Liver (tissue), 9 donors: Measurements from ENCODE around the gene GABBR2. TPM values are rescaled to one million over a fixed set of nuclear protein-coding genes. Genes with fewer than 3 reads are reported as not detected.

Experiments
- DNase-seq: peaks from one replicate; pipeline ENCODE4 v3.0.0-alpha.2; 2017; ENCODE audit warnings: low spot score
- H3K27ac ChIP-seq, 2 donors: one replicate each; pipeline ENCODE4 v1.7.0; 2013; ENCODE audit warnings: inconsistent platforms in 2 of 2, low read length in 2 of 2, control low read depth in 1 of 2, low read depth in 1 of 2, mild to moderate bottlenecking in 1 of 2
- H3K27me3 ChIP-seq, 4 donors: one replicate each; pipeline versions ENCODE4 v1.6.1 to v1.7.0; 2013; ENCODE audit warnings: low read length in 3 of 4, inconsistent platforms in 1 of 4, mild to moderate bottlenecking in 1 of 4, moderate library complexity in 1 of 4; ENCODE audit not compliant: control insufficient read depth in 4 of 4, insufficient read depth in 4 of 4
- H3K36me3 ChIP-seq, 4 donors: one replicate each; pipeline versions ENCODE4 v1.6.1 to v1.7.0; 2013; ENCODE audit warnings: low read length in 3 of 4, mild to moderate bottlenecking in 3 of 4, low read depth in 1 of 4, moderate library complexity in 1 of 4; ENCODE audit not compliant: control insufficient read depth in 4 of 4, insufficient read depth in 3 of 4
- H3K4me1 ChIP-seq, 4 donors: one replicate each; pipeline versions ENCODE4 v1.6.1 to v1.7.0; 2013; ENCODE audit warnings: low read length in 3 of 4, mild to moderate bottlenecking in 3 of 4, moderate library complexity in 1 of 4; ENCODE audit not compliant: control insufficient read depth in 4 of 4, insufficient read depth in 4 of 4
- H3K4me3 ChIP-seq, 3 donors: one replicate each; pipeline versions ENCODE4 v1.6.1 to v1.7.0; 2013; ENCODE audit warnings: low read length in 3 of 3, control low read depth in 1 of 3, low read depth in 1 of 3, mild to moderate bottlenecking in 1 of 3
- H3K9ac ChIP-seq, 2 donors: one replicate each; pipeline ENCODE4 v1.7.0; 2013; ENCODE audit warnings: low read length in 2 of 2, mild to moderate bottlenecking in 2 of 2, moderate library complexity in 2 of 2, control low read depth in 1 of 2, low read depth in 1 of 2
- H3K9me3 ChIP-seq, 4 donors: one replicate each; pipeline versions ENCODE4 v1.6.1 to v1.7.0; 2013; ENCODE audit warnings: low read length in 3 of 4; ENCODE audit not compliant: control insufficient read depth in 4 of 4
- EGR1 ChIP-seq, 2 donors: IDR thresholded peaks; 2 replicates each; pipeline ENCODE4 v1.6.1; 2016 to 2018; ENCODE audit warnings: antibody characterized with exemption in 2 of 2, low read depth in 2 of 2
- FOXA2 ChIP-seq: IDR thresholded peaks from 2 replicates; pipeline ENCODE4 v1.6.1; 2016; ENCODE audit warnings: antibody characterized with exemption
- GABPA ChIP-seq, 2 donors: IDR thresholded peaks in 1 of 2; conservative IDR thresholded peaks in 1 of 2; 2 replicates each; pipeline ENCODE4 v1.6.1; 2016; ENCODE audit warnings: antibody characterized with exemption in 2 of 2, mild to moderate bottlenecking in 1 of 2, moderate library complexity in 1 of 2
- HNF4A ChIP-seq, 2 donors: conservative IDR thresholded peaks; 2 replicates each; pipeline ENCODE4 v1.6.1; 2016; ENCODE audit warnings: antibody characterized with exemption in 2 of 2, mild to moderate bottlenecking in 2 of 2
- JUND ChIP-seq, 2 donors: IDR thresholded peaks; 2 replicates each; pipeline ENCODE4 v1.6.1; 2016; ENCODE audit warnings: antibody characterized with exemption in 2 of 2
- NR2F2 ChIP-seq: IDR thresholded peaks from 2 replicates; pipeline ENCODE4 v1.6.1; 2016; ENCODE audit warnings: antibody characterized with exemption
- RAD21 ChIP-seq, 2 donors: IDR thresholded peaks; 2 replicates each; pipeline ENCODE4 v1.6.1; 2016; ENCODE audit warnings: antibody characterized with exemption in 2 of 2, mild to moderate bottlenecking in 2 of 2
- RXRA ChIP-seq, 2 donors: IDR thresholded peaks; 2 replicates each; pipeline ENCODE4 v1.6.1; 2017 to 2018; ENCODE audit warnings: antibody characterized with exemption in 2 of 2, mild to moderate bottlenecking in 1 of 2
- SP1 ChIP-seq: IDR thresholded peaks from 2 replicates; pipeline ENCODE4 v1.6.1; 2018; ENCODE audit warnings: antibody characterized with exemption, mild to moderate bottlenecking
- TAF1 ChIP-seq: conservative IDR thresholded peaks from 2 replicates; pipeline ENCODE4 v1.6.1; 2016; ENCODE audit warnings: antibody characterized with exemption, mild to moderate bottlenecking
- WGBS: extraction: QIAGEN DNeasy Blood & Tissue Kit; methylation state at CpG from one replicate; pipeline ENCODE4 v1.1.7; 2013; 5-methylcytosine and 5-hydroxymethylcytosine counted together
- polyA plus RNA-seq, 2 donors: library from polyadenylated mRNA; stranded (reverse) in 1 of 2; unstranded in 1 of 2; fragments of 200-250 nt in 1 of 2; fragments of >200 nt in 1 of 2; fragmentation: Nextera tagmentation in 1 of 2; extraction: Ambion mirVana in 1 of 2; gene quantifications; one replicate each; pipeline versions ENCODE4 v1.2.1 to v1.2.3, GENCODE V29; 2013 to 2015
- total RNA-seq, 2 donors: library from RNA; depleted of rRNA; stranded (reverse); fragments of >200 nt; gene quantifications; one replicate each; pipeline ENCODE4 v1.2.3, GENCODE V29; 2014
- TF ChIP-seq, protein P1 (sequence below): fragments of 150-350 bp; IDR thresholded peaks from 2 replicates; pipeline ENCODE4 v1.5.1; 2017; ENCODE audit warnings: improper control_type of control experiment, low read depth, low read length; ENCODE audit not compliant: missing input control
- TF ChIP-seq, protein P2 (sequence below): IDR thresholded peaks from 2 replicates; pipeline ENCODE4 v1.6.1; 2016; ENCODE audit warnings: antibody characterized with exemption, mild to moderate bottlenecking
- TF ChIP-seq, protein P3 (sequence below): IDR thresholded peaks from 2 replicates; pipeline ENCODE4 v1.6.1; 2016; ENCODE audit warnings: antibody characterized with exemption
- TF ChIP-seq, protein P4 (sequence below): IDR thresholded peaks from 2 replicates; pipeline ENCODE4 v1.6.1; 2016; ENCODE audit warnings: antibody characterized with exemption
- donor health status: healthy.
- donor health status: healthy.
- donor health status: healthy.
- donor health status: healthy.
- donor health status: healthy.

The GABBR2 gene
- total and polyA plus RNA-seq, 4 donors, result 0.03 to 0.23 (median 0.08) TPM; not detected in 1

DNA sequence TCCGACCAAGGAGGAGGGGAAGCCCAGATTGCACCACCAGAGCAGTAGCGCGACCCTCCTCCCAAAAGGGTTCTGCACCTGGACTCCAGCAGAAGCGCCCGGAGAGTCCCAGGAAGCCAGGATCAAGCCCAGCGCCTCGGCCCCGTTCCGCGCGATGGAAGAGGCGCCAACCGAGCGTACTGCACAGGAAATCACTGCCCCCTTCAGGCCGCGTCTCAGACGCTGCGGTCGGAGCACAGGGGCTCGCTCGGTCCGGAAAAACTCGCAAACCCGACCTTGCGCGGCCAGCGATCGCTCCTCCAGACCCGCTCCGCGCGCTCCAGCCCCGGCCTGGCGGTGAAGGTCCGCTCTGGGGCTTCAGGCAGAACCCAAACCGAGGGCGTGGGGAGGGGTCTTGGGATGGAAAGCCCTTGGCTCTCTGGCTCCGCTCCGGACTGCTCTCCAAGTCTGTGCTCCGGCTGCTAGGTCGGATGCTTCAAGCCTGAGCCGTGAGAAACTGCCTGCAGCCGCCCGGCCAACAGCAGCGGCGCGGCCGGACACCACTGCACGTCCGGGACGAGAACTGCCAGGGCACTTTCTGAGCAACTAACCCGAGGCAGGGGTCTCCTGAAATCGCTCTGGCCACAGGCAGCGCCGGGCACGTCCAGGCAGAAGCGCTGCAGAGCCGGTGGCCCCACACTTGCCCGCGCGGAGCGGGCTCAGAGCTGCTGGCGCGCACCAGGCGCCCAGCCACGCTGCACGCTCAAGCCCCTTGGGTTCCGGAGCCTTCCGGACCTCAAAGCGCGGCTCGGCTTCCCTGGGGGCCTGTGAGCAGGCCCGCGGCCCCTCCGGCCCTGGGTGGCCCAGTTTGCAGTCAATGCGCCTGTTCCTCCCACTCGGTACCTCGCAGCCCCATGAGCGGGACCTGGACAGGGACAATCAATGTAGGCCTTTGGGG, 1.3 kb downstream of the GABBR2 start:
- H3K27me3 ChIP-seq, result peaks cover 2 to 23% (median 12%) of the 10 kb centered on the region in 4 donors
- WGBS, result 4% methylated on average over 79 of the region's 79 CpGs
- H3K9me3 ChIP-seq, result no peaks in the 10 kb centered on the region
- H3K27ac ChIP-seq, result no peak overlapping the region
- DNase-seq, result peak; percentile 49
- H3K36me3 ChIP-seq, result no peaks in the 10 kb centered on the region
- H3K4me3 ChIP-seq, result peak overlapping the region in 1 of 3 donors; percentile 16
- H3K9ac ChIP-seq, result no peak overlapping the region
- TF ChIP-seq, protein P1, sequence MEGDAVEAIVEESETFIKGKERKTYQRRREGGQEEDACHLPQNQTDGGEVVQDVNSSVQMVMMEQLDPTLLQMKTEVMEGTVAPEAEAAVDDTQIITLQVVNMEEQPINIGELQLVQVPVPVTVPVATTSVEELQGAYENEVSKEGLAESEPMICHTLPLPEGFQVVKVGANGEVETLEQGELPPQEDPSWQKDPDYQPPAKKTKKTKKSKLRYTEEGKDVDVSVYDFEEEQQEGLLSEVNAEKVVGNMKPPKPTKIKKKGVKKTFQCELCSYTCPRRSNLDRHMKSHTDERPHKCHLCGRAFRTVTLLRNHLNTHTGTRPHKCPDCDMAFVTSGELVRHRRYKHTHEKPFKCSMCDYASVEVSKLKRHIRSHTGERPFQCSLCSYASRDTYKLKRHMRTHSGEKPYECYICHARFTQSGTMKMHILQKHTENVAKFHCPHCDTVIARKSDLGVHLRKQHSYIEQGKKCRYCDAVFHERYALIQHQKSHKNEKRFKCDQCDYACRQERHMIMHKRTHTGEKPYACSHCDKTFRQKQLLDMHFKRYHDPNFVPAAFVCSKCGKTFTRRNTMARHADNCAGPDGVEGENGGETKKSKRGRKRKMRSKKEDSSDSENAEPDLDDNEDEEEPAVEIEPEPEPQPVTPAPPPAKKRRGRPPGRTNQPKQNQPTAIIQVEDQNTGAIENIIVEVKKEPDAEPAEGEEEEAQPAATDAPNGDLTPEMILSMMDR, result peak; percentile 36
- TF ChIP-seq RAD21 (IDR thresholded peaks at IDR 0.05) (peak; percentile 67 to 79), HNF4A (conservative IDR thresholded peaks at IDR 0.05) (no peak)
- H3K4me1 ChIP-seq, result peaks cover 16 to 27% (median 18%) of the 10 kb centered on the region in 4 donors

DNA sequence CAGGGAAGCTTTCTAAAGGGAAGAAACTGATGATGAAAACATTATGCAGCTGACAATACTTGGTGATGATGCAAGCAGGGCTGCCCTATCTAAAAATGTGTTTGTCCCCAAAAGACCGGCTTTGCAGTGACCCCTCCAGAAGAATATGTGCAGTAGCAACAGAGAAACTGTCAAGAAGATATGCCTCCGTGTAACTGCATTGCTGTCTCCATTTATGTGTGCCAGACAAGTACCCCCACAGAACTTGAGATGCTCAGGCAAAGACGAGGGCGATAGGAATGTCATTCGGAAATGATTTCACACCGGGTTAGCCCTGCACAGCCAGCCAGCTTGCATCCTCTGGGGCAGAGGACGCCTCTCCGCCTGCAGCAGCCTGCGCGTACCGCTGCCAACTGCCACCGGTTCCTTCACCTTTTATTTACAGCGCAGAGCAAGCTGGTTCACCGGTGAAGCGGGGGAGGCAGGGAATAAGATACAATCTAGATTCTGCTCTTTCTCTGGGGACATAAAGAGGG, 2.0 kb downstream of the GABBR2 start:
- 8% methylated on average over 15 of the region's 15 CpGs for WGBS
- DNase-seq, result no peak

DNA sequence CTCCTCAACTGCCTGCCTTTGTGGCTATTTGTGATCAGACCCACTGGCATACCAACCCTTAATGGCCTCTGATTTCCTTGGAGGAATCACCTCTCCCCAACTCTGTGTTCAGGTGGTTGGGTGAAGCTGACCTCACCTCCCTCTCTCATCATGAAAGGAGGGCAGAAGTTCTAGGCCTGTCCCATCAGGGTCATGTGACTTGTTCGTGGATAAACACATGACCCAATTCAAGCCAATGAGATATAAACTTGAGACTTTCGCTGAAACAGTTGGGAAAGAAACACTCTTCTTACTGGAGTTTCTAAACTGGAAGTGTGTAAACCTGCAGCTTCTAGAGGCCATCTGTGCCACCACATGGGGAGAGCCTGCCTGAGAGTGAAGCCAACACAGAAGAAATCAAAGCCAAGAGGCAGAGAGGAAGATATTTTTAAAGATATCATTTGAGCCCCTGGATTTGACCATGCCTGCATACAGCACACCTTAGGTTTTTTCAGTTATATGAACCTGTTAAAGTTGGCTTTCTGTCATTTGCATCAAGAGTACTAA, 5.8 kb downstream of the GABBR2 start:
- Histone ChIP-seq H3K4me1 (peaks cover 6 to 13% (median 12%) of the 10 kb centered on the region in 4 donors), H3K27me3 (peaks cover 0 to 14% (median 5%) of the 10 kb centered on the region in 4 donors), H3K4me3 (no peak overlapping the region), H3K36me3 (no peaks in the 10 kb centered on the region), H3K27ac (no peak overlapping the region), H3K9ac (no peak overlapping the region), H3K9me3 (peaks cover 2 to 7% (median 5%) of the 10 kb centered on the region in 4 donors)
- 71% methylated on average over 2 of the region's 2 CpGs for WGBS
- no peak for DNase-seq
- TF ChIP-seq FOXA2, result no peak
- no peak for TF ChIP-seq RXRA (IDR thresholded peaks at IDR 0.05)
- TF ChIP-seq, protein P2, sequence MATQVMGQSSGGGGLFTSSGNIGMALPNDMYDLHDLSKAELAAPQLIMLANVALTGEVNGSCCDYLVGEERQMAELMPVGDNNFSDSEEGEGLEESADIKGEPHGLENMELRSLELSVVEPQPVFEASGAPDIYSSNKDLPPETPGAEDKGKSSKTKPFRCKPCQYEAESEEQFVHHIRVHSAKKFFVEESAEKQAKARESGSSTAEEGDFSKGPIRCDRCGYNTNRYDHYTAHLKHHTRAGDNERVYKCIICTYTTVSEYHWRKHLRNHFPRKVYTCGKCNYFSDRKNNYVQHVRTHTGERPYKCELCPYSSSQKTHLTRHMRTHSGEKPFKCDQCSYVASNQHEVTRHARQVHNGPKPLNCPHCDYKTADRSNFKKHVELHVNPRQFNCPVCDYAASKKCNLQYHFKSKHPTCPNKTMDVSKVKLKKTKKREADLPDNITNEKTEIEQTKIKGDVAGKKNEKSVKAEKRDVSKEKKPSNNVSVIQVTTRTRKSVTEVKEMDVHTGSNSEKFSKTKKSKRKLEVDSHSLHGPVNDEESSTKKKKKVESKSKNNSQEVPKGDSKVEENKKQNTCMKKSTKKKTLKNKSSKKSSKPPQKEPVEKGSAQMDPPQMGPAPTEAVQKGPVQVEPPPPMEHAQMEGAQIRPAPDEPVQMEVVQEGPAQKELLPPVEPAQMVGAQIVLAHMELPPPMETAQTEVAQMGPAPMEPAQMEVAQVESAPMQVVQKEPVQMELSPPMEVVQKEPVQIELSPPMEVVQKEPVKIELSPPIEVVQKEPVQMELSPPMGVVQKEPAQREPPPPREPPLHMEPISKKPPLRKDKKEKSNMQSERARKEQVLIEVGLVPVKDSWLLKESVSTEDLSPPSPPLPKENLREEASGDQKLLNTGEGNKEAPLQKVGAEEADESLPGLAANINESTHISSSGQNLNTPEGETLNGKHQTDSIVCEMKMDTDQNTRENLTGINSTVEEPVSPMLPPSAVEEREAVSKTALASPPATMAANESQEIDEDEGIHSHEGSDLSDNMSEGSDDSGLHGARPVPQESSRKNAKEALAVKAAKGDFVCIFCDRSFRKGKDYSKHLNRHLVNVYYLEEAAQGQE, result no peak
- TF ChIP-seq NR2F2, result no peak
- TF ChIP-seq TAF1, result no peak
- TF ChIP-seq HNF4A (conservative IDR thresholded peaks at IDR 0.05), result no peak
- no peak for TF ChIP-seq RAD21 (IDR thresholded peaks at IDR 0.05)
- no peak for TF ChIP-seq EGR1 (IDR thresholded peaks at IDR 0.05; ENCODE audit: low read depth in 2 of 2)
- TF ChIP-seq, protein P3, sequence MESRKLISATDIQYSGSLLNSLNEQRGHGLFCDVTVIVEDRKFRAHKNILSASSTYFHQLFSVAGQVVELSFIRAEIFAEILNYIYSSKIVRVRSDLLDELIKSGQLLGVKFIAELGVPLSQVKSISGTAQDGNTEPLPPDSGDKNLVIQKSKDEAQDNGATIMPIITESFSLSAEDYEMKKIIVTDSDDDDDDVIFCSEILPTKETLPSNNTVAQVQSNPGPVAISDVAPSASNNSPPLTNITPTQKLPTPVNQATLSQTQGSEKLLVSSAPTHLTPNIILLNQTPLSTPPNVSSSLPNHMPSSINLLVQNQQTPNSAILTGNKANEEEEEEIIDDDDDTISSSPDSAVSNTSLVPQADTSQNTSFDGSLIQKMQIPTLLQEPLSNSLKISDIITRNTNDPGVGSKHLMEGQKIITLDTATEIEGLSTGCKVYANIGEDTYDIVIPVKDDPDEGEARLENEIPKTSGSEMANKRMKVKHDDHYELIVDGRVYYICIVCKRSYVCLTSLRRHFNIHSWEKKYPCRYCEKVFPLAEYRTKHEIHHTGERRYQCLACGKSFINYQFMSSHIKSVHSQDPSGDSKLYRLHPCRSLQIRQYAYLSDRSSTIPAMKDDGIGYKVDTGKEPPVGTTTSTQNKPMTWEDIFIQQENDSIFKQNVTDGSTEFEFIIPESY, result no peak
- TF ChIP-seq GABPA (IDR thresholded peaks at IDR 0.05 in 1 of 2, conservative IDR thresholded peaks at IDR 0.05 in 1 of 2), result no peak
- TF ChIP-seq SP1, result no peak
- TF ChIP-seq, protein P1, result no peak
- no peak for TF ChIP-seq JUND (IDR thresholded peaks at IDR 0.05)
- TF ChIP-seq, protein P4, sequence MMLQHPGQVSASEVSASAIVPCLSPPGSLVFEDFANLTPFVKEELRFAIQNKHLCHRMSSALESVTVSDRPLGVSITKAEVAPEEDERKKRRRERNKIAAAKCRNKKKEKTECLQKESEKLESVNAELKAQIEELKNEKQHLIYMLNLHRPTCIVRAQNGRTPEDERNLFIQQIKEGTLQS, result no peak

More for the DNA sequence above, 2.0 kb downstream of the GABBR2 start:
- Histone ChIP-seq H3K9me3 (no peaks in the 10 kb centered on the region), H3K4me3 (no peak overlapping the region), H3K4me1 (peaks cover 16 to 27% (median 18%) of the 10 kb centered on the region in 4 donors), H3K27ac (no peak overlapping the region), H3K36me3 (no peaks in the 10 kb centered on the region), H3K27me3 (peaks cover 2 to 23% (median 12%) of the 10 kb centered on the region in 4 donors), H3K9ac (no peak overlapping the region)
- TF ChIP-seq JUND (IDR thresholded peaks at IDR 0.05) (no peak), FOXA2 (no peak)
